Measurements from ENCODE around the gene ADRA1B. TPM values are rescaled to one million over a fixed set of nuclear protein-coding genes. Genes with fewer than 3 reads are reported as not detected.
"Not testable (repeated sequence)": the region's sequence is repeated elsewhere in the genome, so short reads cannot be mapped to it uniquely, and the experiment has no call there.

The ADRA1B gene
- total RNA-seq, 1 donor = 0.36 TPM

GRCh38 chr5:160008877-160009590 lies 92.8 kb downstream of the ADRA1B start, which contains the start of gene TTC1:
TTC1 (plus strand) TSS chr5:160009139; CDS start chr5:160010529, 1,390 bp downstream.
- H3K27ac ChIP-seq (ENCODE audit: low read depth, low read length) = peak within 1 kb of the TSS; percentile 96
- peak within 1 kb of the TSS; percentile 91 for H2AFZ ChIP-seq (ENCODE audit: low read length)
- no peaks in the 10 kb centered on the region for H4K20me1 ChIP-seq (ENCODE audit: insufficient read depth, low read length)
- peaks cover 13% of the 10 kb centered on the region for H3K4me1 ChIP-seq (ENCODE audit: insufficient read depth, low read length)
- H3K4me2 ChIP-seq (ENCODE audit: insufficient read depth, low read length) = peak within 1 kb of the TSS; percentile 90
- no peaks in the 10 kb centered on the region for H3K9me3 ChIP-seq (ENCODE audit: low read depth, low read length)
- no peak for TF ChIP-seq CTCF (IDR thresholded peaks at IDR 0.05; ENCODE audit: extremely low read depth, low read depth, low read length)
- H3K36me3 ChIP-seq (ENCODE audit: insufficient read depth, low read length) = peaks cover 6% of the 10 kb centered on the region
- peak within 1 kb of the TSS; percentile 87 for H3K4me3 ChIP-seq (ENCODE audit: insufficient read depth, low read length)
- H3K79me2 ChIP-seq (ENCODE audit: insufficient read depth, low read length) = peaks cover 35% of the 10 kb centered on the region
- DNase-seq (ENCODE audit: insufficient read length, low spot score, missing footprints) = peak; percentile 83
- H3K27me3 ChIP-seq (ENCODE audit: insufficient read depth, low read length) = no peaks in the 10 kb centered on the region

DNA sequence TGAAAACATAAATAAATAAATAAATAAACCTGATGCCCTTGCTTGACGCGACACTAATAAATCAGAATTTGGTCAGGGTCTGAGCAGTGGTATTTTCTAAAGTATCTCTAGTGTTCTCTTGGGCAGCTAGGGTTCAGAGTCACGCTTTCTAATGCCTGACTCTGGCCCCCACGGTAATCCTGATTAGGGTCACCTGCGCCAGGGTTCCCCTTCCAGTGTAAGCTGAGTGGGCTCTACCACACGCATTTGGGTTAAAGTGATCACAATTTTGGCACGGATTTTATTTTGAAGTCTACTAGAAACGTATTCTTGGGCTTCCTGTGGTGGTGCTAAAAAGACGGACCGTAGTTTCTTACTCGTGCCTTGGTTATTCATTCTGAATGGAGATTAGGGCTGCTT lies 93.3 kb downstream of the ADRA1B start:
- Histone ChIP-seq H3K4me1 (ENCODE audit: insufficient read depth, low read length) (peaks cover 13% of the 10 kb centered on the region), H3K79me2 (ENCODE audit: insufficient read depth, low read length) (peaks cover 35% of the 10 kb centered on the region), H3K4me2 (ENCODE audit: insufficient read depth, low read length) (peak overlapping the region; percentile 90), H3K27me3 (ENCODE audit: insufficient read depth, low read length) (no peaks in the 10 kb centered on the region), H3K36me3 (ENCODE audit: insufficient read depth, low read length) (peaks cover 6% of the 10 kb centered on the region), H3K9me3 (ENCODE audit: low read depth, low read length) (no peaks in the 10 kb centered on the region), H3K27ac (ENCODE audit: low read depth, low read length) (peak overlapping the region; percentile 96), H3K4me3 (ENCODE audit: insufficient read depth, low read length) (peak overlapping the region; percentile 87), H2AFZ (ENCODE audit: low read length) (peak overlapping the region; percentile 19), H4K20me1 (ENCODE audit: insufficient read depth, low read length) (no peaks in the 10 kb centered on the region)
- TF ChIP-seq CTCF (IDR thresholded peaks at IDR 0.05; ENCODE audit: extremely low read depth, low read depth, low read length) = no peak
- no peak for DNase-seq (ENCODE audit: insufficient read length, low spot score, missing footprints)

- peaks cover 12% of the 10 kb centered on the region for H3K36me3 ChIP-seq (ENCODE audit: insufficient read depth, low read length)
- H3K4me1 ChIP-seq (ENCODE audit: insufficient read depth, low read length) = peaks cover 13% of the 10 kb centered on the region
- no peaks in the 10 kb centered on the region for H4K20me1 ChIP-seq (ENCODE audit: insufficient read depth, low read length)
- no peak overlapping the region for H3K4me3 ChIP-seq (ENCODE audit: insufficient read depth, low read length)
- H2AFZ ChIP-seq (ENCODE audit: low read length) = no peak overlapping the region
- H3K9me3 ChIP-seq (ENCODE audit: low read depth, low read length) = no peaks in the 10 kb centered on the region
- peaks cover 46% of the 10 kb centered on the region for H3K79me2 ChIP-seq (ENCODE audit: insufficient read depth, low read length)
- H3K4me2 ChIP-seq (ENCODE audit: insufficient read depth, low read length) = no peak overlapping the region
- DNase-seq (ENCODE audit: insufficient read length, low spot score, missing footprints) = peak; percentile 31
- no peaks in the 10 kb centered on the region for H3K27me3 ChIP-seq (ENCODE audit: insufficient read depth, low read length)
- no peak overlapping the region for H3K27ac ChIP-seq (ENCODE audit: low read depth, low read length)
- TF ChIP-seq CTCF (IDR thresholded peaks at IDR 0.05; ENCODE audit: extremely low read depth, low read depth, low read length) = no peak
Measured at GRCh38 chr5:160011471-160011870, 95.2 kb downstream of the ADRA1B start.

GRCh38 chr5:160014197-160014596 lies 97.9 kb downstream of the ADRA1B start:
- peaks cover 54% of the 10 kb centered on the region for H3K79me2 ChIP-seq (ENCODE audit: insufficient read depth, low read length)
- H3K27ac ChIP-seq (ENCODE audit: low read depth, low read length) = not testable (repeated sequence)

More at GRCh38 chr5:160014197-160014596, 97.9 kb downstream of the ADRA1B start:
- H3K9me3 ChIP-seq (ENCODE audit: low read depth, low read length); H2AFZ ChIP-seq (ENCODE audit: low read length); H4K20me1 ChIP-seq (ENCODE audit: insufficient read depth, low read length); H3K4me2 ChIP-seq (ENCODE audit: insufficient read depth, low read length); H3K4me3 ChIP-seq (ENCODE audit: insufficient read depth, low read length); DNase-seq (ENCODE audit: insufficient read length, low spot score, missing footprints); H3K27me3 ChIP-seq (ENCODE audit: insufficient read depth, low read length): not testable (repeated sequence)
- peaks cover 15% of the 10 kb centered on the region for H3K36me3 ChIP-seq (ENCODE audit: insufficient read depth, low read length)
- peaks cover 13% of the 10 kb centered on the region for H3K4me1 ChIP-seq (ENCODE audit: insufficient read depth, low read length)

All from osteoblast (primary cell).